Panc1 (cell line): ENCODE results near the gene MEAK7. TPM values are rescaled to one million over a fixed set of nuclear protein-coding genes. Genes with fewer than 3 reads are reported as not detected.

ENCODE experiments used
- ATAC-seq: fragments of 200-7000 bp; cut with Tn5 transposase; 2 replicates; pipeline ENCODE4 v1.9.1; 2020; ENCODE audit warnings: mild to moderate bottlenecking, moderate library complexity
- BruUV-seq: library from RNA; stranded (reverse); fragments of 400-500 nt; replicated peaks from 2 replicates; lab custom pipeline; 2021; lab: Mats Ljungman, UMichigan
- CTCF ChIA-PET: fragments of 300-600 bp; sonication (Branson Sonifier 250); formaldehyde crosslinking; loops from one replicate; lab custom pipeline; 2022; ENCODE audit warnings: antibody characterized with exemption; lab: Charles Lee
- POLR2A ChIA-PET: fragments of 300-600 bp; sonication (Branson Sonifier 250); formaldehyde crosslinking; loops from one replicate; lab custom pipeline; 2022; ENCODE audit warnings: antibody characterized with exemption; lab: Charles Lee
- DNase-seq: peaks from one replicate; pipeline ENCODE4 v3.0.0-alpha.2; 2010; ENCODE audit warnings: low read depth, low spot score
- H3K27ac ChIP-seq: 2 replicates; pipeline ENCODE4 v1.5.1; 2011; ENCODE audit warnings: mild to moderate bottlenecking, low read length, inconsistent platforms
- H3K27me3 ChIP-seq: fragments of 200-500 bp; sonication (Bioruptor generic); 2 replicates; pipeline ENCODE4 v1.6.0; 2014; ENCODE audit warnings: low read length, inconsistent platforms; ENCODE audit not compliant: control insufficient read depth, insufficient read depth
- H3K36me3 ChIP-seq: fragments of 200-500 bp; sonication (Bioruptor generic); 2 replicates; pipeline ENCODE4 v1.5.1; 2014; ENCODE audit warnings: inconsistent platforms, mild to moderate bottlenecking, low read length, moderate library complexity; ENCODE audit not compliant: control insufficient read depth, insufficient read depth
- H3K4me1 ChIP-seq: 2 replicates; pipeline ENCODE4 v1.5.1; 2011; ENCODE audit warnings: inconsistent platforms, mild to moderate bottlenecking, low read length, moderate library complexity; ENCODE audit not compliant: control insufficient read depth, insufficient read depth
- H3K4me3 ChIP-seq, 2 experiments: 2 replicates each; pipeline ENCODE4 v1.5.1; 2011 to 2012; ENCODE audit warnings: low read depth in 2 of 2, low read length in 2 of 2, mild to moderate bottlenecking in 2 of 2, inconsistent platforms in 1 of 2, moderate library complexity in 1 of 2
- H3K9me3 ChIP-seq: fragments of 200-500 bp; sonication (Bioruptor generic); 2 replicates; pipeline ENCODE4 v1.5.1; 2014; ENCODE audit warnings: low read depth, mild to moderate bottlenecking, inconsistent platforms, low read length, moderate library complexity; ENCODE audit not compliant: control insufficient read depth, insufficient read depth
- POLR2AphosphoS5 ChIP-seq: IDR thresholded peaks from 2 replicates; pipeline ENCODE4 v1.6.1; 2012; ENCODE audit warnings: mild to moderate bottlenecking, low read depth, low read length, moderate library complexity
- SIN3A ChIP-seq: IDR thresholded peaks from 2 replicates; pipeline ENCODE4 v1.6.1; 2012; ENCODE audit warnings: low read depth, mild to moderate bottlenecking, low read length, moderate library complexity, borderline replicate concordance; ENCODE audit not compliant: insufficient read depth
- TCF7L2 ChIP-seq: IDR thresholded peaks from 2 replicates; pipeline ENCODE4 v1.6.1; 2011; ENCODE audit warnings: mild to moderate bottlenecking, low read depth, low read length, inconsistent platforms
- in situ Hi-C: cut with HindIII; loops from 2 replicates; pipeline ENCODE4 v1.10.0; 2016; ENCODE audit warnings: low sequenced_read_pairs, low pct_unique_long_range_greater_than_20kb
- intact Hi-C: fragments of 100-400 bp; cut with micrococcal nuclease; formaldehyde crosslinking; loops from one replicate; pipeline ENCODE4 v1.10.0; 2022; ENCODE audit not compliant: unreplicated experiment
- total RNA-seq: library from RNA; stranded (reverse); gene quantifications from one replicate; pipeline ENCODE4 v1.2.1, GENCODE V29; 2021; ENCODE audit not compliant: unreplicated experiment
- TF ChIP-seq, protein P1 (sequence below), 2 experiments: IDR thresholded peaks; 2 replicates each; pipeline ENCODE4 v1.6.1; 2011 to 2012; ENCODE audit warnings: low read depth in 2 of 2, control low read depth in 1 of 2, low read length in 1 of 2, mild to moderate bottlenecking in 1 of 2, moderate library complexity in 1 of 2; ENCODE audit not compliant: insufficient read depth in 1 of 2
- TF ChIP-seq, protein P2 (sequence below): fragments of 450-650 bp; IDR thresholded peaks from 2 replicates; pipeline ENCODE4 v1.5.1; 2017; ENCODE audit warnings: mild to moderate bottlenecking

The MEAK7 gene
- total RNA-seq, 1 experiment from 2014 or later, result 17.2 TPM

DNA sequence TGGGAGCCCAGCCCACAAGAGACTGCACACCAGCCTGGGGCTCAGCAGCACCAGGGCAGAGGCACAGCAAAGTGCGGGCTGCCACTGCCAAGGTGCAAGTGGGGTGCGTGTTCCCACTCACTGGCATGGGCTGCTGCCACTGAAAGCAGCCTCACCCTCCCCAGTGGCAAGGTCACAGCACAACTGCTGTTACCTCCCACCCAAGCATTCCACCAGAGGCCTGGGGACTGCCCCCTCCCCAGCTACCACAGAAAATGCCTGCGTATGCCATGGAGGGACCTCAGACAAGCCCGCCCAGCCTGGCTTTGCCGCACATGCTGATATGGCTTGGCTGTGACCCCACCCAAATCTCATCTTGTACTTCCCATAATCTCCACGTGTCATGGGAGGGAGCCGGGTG lies 33.1 kb downstream of the MEAK7 start:
- BruUV-seq, result no TSS peak
- CTCF ChIA-PET, result no interaction called here
- Histone ChIP-seq H3K4me3 (no peak overlapping the region), H3K9me3 (peaks cover 16% of the 10 kb centered on the region; the same call in 1 of the 2 replicates), H3K4me1 (no peaks in the 10 kb centered on the region), H3K27me3 (no peaks in the 10 kb centered on the region), H3K27ac (no peak overlapping the region), H3K36me3 (no peaks in the 10 kb centered on the region)
- POLR2A ChIA-PET, result no interaction called here
- TF ChIP-seq POLR2AphosphoS5 (no peak), SIN3A (no peak), TCF7L2 (no peak)
- TF ChIP-seq, protein P1, sequence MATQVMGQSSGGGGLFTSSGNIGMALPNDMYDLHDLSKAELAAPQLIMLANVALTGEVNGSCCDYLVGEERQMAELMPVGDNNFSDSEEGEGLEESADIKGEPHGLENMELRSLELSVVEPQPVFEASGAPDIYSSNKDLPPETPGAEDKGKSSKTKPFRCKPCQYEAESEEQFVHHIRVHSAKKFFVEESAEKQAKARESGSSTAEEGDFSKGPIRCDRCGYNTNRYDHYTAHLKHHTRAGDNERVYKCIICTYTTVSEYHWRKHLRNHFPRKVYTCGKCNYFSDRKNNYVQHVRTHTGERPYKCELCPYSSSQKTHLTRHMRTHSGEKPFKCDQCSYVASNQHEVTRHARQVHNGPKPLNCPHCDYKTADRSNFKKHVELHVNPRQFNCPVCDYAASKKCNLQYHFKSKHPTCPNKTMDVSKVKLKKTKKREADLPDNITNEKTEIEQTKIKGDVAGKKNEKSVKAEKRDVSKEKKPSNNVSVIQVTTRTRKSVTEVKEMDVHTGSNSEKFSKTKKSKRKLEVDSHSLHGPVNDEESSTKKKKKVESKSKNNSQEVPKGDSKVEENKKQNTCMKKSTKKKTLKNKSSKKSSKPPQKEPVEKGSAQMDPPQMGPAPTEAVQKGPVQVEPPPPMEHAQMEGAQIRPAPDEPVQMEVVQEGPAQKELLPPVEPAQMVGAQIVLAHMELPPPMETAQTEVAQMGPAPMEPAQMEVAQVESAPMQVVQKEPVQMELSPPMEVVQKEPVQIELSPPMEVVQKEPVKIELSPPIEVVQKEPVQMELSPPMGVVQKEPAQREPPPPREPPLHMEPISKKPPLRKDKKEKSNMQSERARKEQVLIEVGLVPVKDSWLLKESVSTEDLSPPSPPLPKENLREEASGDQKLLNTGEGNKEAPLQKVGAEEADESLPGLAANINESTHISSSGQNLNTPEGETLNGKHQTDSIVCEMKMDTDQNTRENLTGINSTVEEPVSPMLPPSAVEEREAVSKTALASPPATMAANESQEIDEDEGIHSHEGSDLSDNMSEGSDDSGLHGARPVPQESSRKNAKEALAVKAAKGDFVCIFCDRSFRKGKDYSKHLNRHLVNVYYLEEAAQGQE (IDR thresholded peaks at IDR 0.05; ENCODE audit: insufficient read depth in 1 of 2, low read depth in 2 of 2, low read length in 1 of 2), result no peak
- TF ChIP-seq, protein P2, sequence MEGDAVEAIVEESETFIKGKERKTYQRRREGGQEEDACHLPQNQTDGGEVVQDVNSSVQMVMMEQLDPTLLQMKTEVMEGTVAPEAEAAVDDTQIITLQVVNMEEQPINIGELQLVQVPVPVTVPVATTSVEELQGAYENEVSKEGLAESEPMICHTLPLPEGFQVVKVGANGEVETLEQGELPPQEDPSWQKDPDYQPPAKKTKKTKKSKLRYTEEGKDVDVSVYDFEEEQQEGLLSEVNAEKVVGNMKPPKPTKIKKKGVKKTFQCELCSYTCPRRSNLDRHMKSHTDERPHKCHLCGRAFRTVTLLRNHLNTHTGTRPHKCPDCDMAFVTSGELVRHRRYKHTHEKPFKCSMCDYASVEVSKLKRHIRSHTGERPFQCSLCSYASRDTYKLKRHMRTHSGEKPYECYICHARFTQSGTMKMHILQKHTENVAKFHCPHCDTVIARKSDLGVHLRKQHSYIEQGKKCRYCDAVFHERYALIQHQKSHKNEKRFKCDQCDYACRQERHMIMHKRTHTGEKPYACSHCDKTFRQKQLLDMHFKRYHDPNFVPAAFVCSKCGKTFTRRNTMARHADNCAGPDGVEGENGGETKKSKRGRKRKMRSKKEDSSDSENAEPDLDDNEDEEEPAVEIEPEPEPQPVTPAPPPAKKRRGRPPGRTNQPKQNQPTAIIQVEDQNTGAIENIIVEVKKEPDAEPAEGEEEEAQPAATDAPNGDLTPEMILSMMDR, result no peak
- in situ Hi-C loops, result no loop called here
- DNase-seq (no peak), ATAC-seq (no peak)
- intact Hi-C loops, result no loop called here

DNA sequence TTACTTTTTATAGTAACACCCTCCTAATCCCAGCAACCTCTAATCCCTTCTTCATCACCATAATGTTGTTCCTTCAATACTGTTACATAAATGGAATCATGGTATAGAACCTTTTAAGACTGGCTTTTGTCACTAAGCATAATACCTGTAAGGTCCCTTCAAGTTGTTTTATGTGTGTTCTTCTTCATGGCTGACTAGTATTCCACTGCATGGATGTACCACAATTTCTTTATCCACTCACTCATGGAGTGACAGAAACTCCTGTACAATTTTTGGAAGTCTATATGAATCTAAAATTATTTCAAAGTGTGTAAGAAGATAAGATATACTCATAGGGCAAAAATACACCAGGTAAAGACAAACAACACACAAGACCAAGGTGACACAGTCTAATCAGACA lies 36.8 kb downstream of the MEAK7 start:
- POLR2A ChIA-PET, result no interaction called here
- DNase-seq (no peak), ATAC-seq (no peak)
- Histone ChIP-seq H3K27me3 (no peaks in the 10 kb centered on the region), H3K36me3 (no peaks in the 10 kb centered on the region), H3K4me1 (no peaks in the 10 kb centered on the region), H3K27ac (no peak overlapping the region), H3K9me3 (peaks cover 16% of the 10 kb centered on the region; the same call in 1 of the 2 replicates), H3K4me3 (no peak overlapping the region)
- CTCF ChIA-PET, result no interaction called here
- in situ Hi-C loops, result no loop called here
- no TSS peak for BruUV-seq
- TF ChIP-seq SIN3A (no peak), POLR2AphosphoS5 (no peak), TCF7L2 (no peak)
- TF ChIP-seq, protein P2, result no peak
- TF ChIP-seq, protein P1 (IDR thresholded peaks at IDR 0.05; ENCODE audit: insufficient read depth in 1 of 2, low read depth in 2 of 2, low read length in 1 of 2), result no peak
- intact Hi-C loops, result no loop called here
